Measurements from ENCODE around the gene TMEM229B. TPM values are rescaled to one million over a fixed set of nuclear protein-coding genes. Genes with fewer than 3 reads are reported as not detected.
A peak's percentile ranks its signal among the peaks of the same experiment; 100 is the strongest.

The TMEM229B gene
- total and polyA plus RNA-seq, 2 experiments from 2014 or later = 0.09 TPM

- H3K4me3 ChIP-seq = peak overlapping the region; percentile 63
- H3K27me3 ChIP-seq = peaks cover 71% of the 10 kb centered on the region
- DNase-seq (ENCODE audit: low read depth in 1 of 2, low spot score in 1 of 2) = peak in 1 of 2 donors; percentile 32
- H3K36me3 ChIP-seq = no peaks in the 10 kb centered on the region
- no peak overlapping the region for H3K27ac ChIP-seq
- H3K9me3 ChIP-seq (ENCODE audit: low read depth) = no peaks in the 10 kb centered on the region
- no peaks in the 10 kb centered on the region for H3K4me1 ChIP-seq (ENCODE audit: low read depth)
- TF ChIP-seq CTCF (IDR thresholded peaks at IDR 0.05; ENCODE audit: low read depth, low read length) = no peak
These were observed 26.3 kb upstream of the TMEM229B start for GRCh38 chr14:67514650-67515385.

GRCh38 chr14:67514203-67514607 lies 25.7 kb upstream of the TMEM229B start:
- Histone ChIP-seq H3K4me3 (no peak overlapping the region), H3K27ac (no peak overlapping the region), H3K27me3 (peaks cover 66% of the 10 kb centered on the region), H3K4me1 (ENCODE audit: low read depth) (no peaks in the 10 kb centered on the region), H3K36me3 (no peaks in the 10 kb centered on the region), H3K9me3 (ENCODE audit: low read depth) (no peaks in the 10 kb centered on the region)
- no peak for DNase-seq (ENCODE audit: low read depth in 1 of 2, low spot score in 1 of 2)
- no peak for TF ChIP-seq CTCF (IDR thresholded peaks at IDR 0.05; ENCODE audit: low read depth, low read length)

GRCh38 chr14:67513631-67514108 lies 25.1 kb upstream of the TMEM229B start:
- H3K27ac ChIP-seq = no peak overlapping the region
- no peaks in the 10 kb centered on the region for H3K4me1 ChIP-seq (ENCODE audit: low read depth)
- H3K36me3 ChIP-seq = no peaks in the 10 kb centered on the region
- H3K27me3 ChIP-seq = peaks cover 60% of the 10 kb centered on the region
- H3K9me3 ChIP-seq (ENCODE audit: low read depth) = no peaks in the 10 kb centered on the region
- no peak overlapping the region for H3K4me3 ChIP-seq
- TF ChIP-seq CTCF (IDR thresholded peaks at IDR 0.05; ENCODE audit: low read depth, low read length) = no peak
- no peak for DNase-seq (ENCODE audit: low read depth in 1 of 2, low spot score in 1 of 2)

GRCh38 chr14:67512463-67513310 lies 24.2 kb upstream of the TMEM229B start:
- Histone ChIP-seq H3K9me3 (ENCODE audit: low read depth) (no peaks in the 10 kb centered on the region), H3K36me3 (no peaks in the 10 kb centered on the region), H3K4me3 (no peak overlapping the region), H3K4me1 (ENCODE audit: low read depth) (no peaks in the 10 kb centered on the region), H3K27ac (no peak overlapping the region), H3K27me3 (peaks cover 50% of the 10 kb centered on the region)
- no peak for TF ChIP-seq CTCF (IDR thresholded peaks at IDR 0.05; ENCODE audit: low read depth, low read length)
- no peak for DNase-seq (ENCODE audit: low read depth in 1 of 2, low spot score in 1 of 2)

- peak in 1 of 2 donors; percentile 33 for DNase-seq (ENCODE audit: low read depth in 1 of 2, low spot score in 1 of 2)
- no peak for TF ChIP-seq CTCF (IDR thresholded peaks at IDR 0.05; ENCODE audit: low read depth, low read length)
- Histone ChIP-seq H3K4me1 (ENCODE audit: low read depth) (no peaks in the 10 kb centered on the region), H3K4me3 (no peak overlapping the region), H3K27me3 (peaks cover 32% of the 10 kb centered on the region), H3K9me3 (ENCODE audit: low read depth) (no peaks in the 10 kb centered on the region), H3K36me3 (no peaks in the 10 kb centered on the region), H3K27ac (no peak overlapping the region)
These were observed 22.3 kb upstream of the TMEM229B start for GRCh38 chr14:67510836-67511235.
